Measurements from ENCODE around the gene INPP4A.
A peak's percentile ranks its signal among the peaks of the same experiment; 100 is the strongest.

Gene INPP4A

DNA sequence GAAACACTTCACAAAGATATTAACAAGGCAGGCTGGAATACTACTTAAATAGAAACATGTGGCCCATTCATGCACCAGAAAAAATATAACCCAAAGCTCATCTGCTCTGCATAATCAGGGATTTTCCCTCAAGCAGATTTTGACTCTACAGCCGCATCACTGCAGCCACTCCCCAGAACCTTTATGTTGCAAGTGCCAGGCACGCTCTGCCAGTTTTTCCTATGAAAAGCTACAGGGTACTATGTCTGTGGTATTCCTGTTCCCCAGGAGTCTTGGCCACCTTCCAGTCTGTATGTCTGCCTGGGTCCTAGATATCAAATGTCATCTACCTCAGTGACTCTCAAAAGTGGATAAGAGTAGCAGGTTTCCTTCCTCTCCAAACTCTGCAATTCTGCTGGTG is 159.9 kb downstream of the INPP4A start:
- no peak for DNase-seq

DNA sequence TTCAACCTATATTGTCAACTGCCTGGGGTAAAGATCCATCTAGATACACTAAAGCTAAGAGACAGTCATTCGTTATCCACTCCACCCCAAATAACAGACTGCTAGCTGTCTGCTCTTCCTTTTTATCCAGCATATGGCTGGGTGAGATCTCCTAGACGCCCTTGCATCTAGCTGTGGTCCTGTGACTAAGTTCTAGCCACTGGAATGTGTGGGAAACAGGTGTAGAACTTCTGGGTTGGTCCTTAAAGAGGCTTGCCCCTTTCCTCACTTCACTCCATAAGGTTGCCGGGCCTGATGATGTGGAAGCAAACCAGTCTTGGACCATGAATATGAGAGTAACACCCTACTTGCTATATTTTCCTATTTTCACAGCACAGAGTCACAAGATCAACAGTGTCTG is 160.4 kb downstream of the INPP4A start:
- DNase-seq, result no peak

DNA sequence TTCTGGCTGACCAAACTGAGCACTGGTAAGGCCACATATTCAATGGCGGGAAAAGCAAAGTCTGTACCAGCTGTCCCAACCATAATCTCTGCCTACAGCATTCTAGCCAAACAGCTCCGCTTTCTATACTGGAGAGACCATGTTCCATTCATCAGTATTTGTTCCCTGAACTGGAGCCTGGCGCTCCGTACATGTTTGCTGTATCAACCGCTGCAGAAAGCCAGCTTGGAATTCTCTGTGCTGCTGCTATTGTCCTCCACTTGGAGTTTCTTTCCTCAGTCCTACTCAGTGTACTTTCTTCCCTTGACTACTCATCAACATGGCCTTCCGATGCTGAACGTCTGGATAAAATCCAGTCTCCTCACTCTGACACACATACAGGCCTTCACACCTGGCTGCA is 161.8 kb downstream of the INPP4A start:
- DNase-seq, result no peak

DNA sequence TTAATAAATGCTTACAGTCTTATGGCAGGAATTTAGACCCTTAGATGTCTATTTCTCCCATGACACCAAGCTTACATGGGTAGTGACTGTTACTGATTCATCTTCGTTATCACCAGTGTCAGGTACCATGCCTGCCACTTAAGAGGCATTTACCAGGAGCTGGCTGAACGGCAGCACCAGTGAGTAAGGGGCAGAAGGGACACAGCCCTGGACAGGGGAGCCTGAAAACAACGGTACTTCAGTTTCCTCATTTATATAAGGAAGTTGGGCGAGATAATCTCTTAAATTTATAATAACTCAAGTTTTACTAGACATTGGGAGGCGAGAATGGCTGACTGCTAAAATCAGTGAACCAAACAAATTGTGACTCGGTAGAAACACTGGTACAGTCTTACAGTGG is 162.4 kb downstream of the INPP4A start:
- DNase-seq, result no peak

DNA sequence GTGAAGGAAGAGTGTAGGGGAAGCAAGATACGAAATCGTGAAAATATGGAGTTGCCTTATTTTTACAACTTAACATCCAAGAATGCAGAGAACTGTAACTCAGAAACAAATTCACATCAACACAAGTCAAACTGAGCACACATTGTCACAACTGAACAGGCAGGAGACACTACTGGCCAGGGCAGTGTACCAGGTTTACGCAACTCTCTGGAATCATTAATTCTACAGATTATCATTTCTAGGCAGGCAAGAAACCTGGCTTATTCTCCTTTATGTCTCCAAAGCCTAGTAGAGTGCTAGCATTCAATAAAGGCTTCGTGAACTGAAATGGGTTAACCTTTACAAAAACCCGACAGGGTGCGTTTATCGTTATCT is 163.1 kb downstream of the INPP4A start:
- DNase-seq, result no peak

DNA sequence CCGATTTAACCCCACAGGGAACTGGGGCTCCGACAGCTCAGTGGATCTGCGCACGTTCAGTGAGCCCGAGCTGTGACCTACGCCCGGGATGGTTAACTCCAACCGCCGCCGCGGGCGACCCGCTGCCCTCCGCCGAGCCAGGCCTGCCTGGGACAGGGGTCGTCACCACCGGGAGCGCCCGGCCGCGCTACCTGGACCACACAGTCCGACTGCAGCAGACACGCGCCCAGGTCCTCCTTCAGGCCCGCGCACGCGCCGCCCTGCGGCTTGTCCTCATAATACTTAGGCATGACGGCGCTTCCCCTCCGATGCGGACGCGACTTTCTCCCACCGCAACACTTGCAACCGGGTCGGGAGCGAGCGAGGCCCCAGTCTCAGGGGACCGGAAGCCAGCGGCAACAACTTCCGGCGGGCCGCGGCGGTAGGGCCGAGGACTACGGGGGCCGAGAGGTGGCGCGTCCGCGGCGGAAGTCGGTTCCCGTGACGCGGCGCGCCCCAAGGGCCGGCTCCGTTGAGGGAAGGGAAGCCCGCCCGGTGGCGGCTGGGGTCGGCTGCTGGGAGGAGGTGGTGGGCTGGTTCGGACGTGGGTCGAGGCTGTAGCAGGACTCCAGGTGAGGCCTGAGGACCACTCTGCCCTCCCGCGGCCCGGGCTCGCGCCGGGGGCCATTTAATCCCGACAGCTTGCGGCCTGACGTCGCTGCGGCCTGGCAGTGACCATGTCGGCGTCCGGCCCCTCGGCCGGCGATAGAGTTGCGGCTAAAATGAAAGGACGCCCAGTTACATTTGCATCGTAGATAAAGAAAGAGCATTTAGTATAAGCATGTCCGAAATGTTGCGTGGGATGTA is 163.7 kb downstream of the INPP4A start, which contains the start of the genes COA5 and UNC50:
COA5 (minus strand) TSS at position 397 of the 846 bp plus-strand sequence; CDS start at position 290, 107 bp downstream.
UNC50 (plus strand) TSS at position 474 of the 846 bp plus-strand sequence. CDS start 1,171 bp downstream, outside the sequence.
- peak; percentile 76 for DNase-seq

DNA sequence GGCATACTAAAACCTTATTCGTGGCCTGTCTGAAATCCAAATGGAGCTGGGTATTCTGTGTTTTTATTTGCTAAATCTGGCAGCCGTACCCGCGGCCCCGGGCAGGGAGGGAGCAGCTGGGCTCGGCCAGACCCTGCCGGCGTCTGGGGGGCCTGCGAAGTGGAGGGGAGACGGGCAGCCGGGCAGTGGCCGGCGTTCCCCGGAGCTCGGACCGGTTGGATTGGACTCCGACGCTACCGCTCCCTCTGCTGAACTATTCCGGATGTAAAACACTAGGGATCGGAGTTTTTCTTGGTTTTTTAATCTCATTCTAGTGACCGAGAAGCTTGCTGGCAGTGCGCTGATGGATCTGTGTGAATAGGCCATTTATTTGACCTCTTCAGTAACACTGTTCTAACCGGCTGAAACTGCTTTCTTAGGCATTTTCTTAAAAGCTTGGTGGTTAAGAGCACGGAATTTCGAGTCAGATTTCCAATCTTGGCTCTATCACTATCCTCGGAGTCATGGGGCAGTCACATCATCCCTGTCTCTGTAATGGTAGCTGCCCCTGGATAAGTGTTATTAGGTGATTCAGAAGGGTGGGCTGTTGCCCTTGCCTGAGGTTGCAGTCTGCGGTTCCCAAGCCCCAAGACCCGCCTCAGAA is 164.4 kb downstream of the INPP4A start:
- DNase-seq, result no peak

DNA sequence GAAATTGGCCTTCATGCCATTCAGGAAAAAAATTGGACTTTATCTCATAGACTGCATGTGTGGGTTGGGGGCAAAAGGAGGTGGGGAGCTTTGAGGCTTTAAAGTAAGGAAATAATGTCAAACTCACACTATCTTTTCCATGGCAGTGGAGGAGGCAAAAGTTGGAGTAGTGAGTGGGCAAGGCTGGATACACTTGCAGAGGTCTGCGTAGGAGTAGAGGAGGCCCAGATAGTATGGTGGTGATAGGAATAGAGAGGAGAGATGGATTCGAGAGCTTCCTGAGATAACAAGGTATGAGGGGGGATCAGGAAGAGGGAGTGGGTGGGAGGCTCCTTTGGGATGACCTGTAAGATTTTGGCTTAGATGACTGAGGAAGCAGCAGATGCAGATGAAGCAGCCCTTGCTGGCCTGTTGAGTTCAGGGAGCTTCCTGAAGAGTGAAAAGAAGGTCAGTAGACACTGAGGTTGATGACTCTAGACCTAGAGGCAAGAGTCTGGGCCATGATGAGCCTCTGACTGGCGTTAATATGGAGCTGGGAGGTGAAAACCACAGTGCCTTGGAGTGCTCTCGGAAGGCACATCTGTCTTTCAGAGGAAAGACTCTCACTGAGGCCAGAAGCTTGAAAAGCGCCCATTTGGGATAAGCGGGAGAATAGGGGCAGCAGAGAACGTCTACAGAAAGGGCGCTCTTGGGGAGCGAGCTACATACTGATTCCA is 169.5 kb downstream of the INPP4A start:
- no peak for DNase-seq

DNA sequence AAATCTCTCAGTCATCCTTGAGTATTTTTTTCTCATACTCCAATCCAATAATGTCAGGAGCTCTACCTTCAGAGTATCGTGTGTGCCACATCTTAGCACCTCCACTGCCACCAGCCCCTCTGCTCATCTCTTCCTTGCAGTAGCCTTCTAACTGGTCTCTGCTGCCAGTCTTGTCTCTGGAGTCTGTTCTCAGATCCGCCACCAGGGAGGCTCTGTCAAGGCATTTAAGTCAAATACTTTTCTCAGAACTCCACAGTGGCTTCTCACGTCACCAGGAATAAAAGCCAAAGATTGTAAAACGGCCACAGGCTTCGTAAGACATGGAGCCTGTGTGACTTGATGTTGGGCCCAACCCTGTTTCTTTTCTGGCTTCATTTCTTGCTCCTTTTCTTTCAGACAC is 170.8 kb downstream of the INPP4A start:
- no peak for DNase-seq

DNA sequence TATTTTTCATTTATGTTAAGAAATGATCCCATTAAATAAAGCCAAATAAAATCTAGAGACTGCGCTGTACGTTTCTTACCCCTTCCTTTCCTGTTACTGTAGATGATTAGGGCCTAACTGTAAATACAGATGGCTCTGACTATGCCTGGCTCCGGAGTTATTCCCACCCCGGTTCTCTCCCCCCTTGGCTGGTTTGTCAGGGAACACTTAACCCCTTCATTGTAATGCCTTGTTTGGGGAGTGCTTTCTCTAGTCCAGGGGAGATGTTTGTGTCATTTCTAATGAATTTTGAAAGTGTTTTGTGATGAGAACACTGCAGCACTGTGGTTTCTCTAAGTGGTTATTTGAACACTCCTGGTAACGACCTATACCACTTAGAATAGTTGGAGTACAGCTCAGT is 172.5 kb downstream of the INPP4A start:
- no peak for DNase-seq

DNA sequence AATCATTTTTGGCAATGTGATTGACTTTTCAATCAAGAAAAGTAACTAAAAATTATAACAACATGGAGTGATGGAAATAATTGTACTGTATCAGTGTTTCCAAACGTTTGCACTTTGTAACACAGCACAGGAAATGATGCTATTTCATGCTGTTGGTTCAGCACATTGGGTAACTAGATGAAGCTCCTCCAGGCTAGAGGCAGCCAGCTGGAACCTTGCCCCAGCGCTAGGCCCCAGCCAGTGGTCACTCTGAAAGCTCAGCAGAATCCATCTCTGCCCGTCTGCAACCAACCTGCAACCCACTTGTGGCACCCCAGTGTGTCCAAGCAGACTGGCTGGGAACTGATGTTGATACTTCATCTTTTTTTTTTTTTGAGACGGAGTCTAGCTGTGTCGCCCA is 179.0 kb downstream of the INPP4A start:
- no peak for DNase-seq

DNA sequence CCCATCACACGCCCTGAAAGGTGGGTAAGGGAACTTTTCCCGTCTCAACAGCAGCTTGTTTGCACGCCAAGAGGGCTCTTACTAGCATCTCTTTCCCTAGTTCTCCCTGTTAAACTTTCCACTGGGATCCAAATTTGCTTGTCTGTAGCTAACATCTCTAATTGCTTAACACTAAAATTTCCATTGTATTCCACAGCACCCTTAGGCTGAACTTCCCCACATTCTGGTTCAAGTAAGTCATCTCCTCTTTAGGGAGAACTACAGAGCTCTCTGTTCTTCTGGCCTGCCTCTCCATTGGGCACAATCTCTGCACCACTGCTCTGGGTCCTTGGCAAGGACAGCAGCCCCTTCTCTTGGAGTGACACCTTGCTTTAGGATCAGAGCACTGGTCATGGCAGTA is 187.7 kb downstream of the INPP4A start:
- no peak for DNase-seq

DNA sequence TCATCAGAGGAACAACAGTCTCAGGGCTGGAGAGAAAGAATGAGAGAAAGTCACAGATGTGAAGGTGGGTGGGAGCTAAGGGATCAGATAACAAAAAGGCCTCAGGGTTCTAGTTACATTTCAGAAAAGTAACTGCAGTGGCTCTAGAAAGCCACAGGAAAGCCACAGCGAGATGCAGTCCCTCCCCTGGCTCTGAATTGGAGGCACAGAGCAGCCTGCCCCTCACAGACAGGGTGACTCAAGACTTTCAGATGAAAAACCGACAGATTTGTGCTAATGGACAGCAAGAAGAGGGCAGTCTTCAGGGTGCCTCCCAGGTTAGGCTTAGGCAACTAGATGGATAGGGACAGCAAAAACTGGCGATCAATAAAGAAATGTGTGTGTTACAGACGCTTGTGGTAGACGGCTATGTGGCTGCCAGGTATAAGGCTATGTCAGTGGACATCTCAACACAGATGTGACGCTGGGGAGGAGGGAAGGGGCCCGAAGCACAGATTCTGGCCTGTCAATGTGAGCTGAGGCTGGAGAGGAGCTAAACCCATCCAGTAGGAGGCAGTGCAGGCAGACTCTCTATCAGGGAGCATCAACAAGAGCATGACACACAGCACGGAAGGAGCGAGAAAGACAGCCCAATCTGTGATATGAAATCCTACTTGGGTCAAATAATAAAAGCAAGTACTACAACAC is 189.9 kb downstream of the INPP4A start:
- no peak for DNase-seq

DNA sequence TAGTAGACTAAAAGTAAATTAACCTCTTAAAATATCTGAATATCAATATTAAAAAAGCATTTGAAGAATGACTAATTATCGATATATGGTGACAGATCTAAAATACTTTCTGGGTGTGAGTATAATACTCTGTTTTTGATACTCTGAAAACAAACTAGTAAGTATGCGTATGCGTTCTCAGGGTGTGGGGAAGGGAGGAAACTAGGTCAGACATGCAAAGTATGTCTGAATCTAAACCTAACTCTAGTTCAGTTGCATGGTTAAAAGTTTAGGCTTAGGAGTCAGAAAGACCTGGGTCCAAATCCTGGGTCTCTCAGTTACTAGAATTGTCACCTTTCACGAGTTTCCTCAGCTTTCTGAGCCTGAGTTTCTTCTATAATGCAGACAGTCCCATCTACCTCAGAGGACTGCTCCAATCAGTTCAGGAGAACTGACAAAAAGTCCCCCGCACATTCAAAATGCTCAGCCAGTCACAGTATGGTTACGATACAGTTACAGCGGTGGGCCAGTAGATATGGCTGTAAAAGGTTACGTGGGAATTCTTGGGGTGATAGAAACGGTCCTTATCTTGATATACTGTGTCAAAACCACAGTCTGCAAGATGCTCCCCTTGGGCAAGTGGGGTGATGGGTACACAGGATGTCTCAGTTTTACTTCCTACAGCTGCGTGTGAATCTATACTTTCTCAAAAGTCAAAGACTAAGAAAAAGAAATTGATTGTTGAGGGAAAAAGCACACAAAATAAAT is 192.9 kb downstream of the INPP4A start:
- no peak for DNase-seq

DNA sequence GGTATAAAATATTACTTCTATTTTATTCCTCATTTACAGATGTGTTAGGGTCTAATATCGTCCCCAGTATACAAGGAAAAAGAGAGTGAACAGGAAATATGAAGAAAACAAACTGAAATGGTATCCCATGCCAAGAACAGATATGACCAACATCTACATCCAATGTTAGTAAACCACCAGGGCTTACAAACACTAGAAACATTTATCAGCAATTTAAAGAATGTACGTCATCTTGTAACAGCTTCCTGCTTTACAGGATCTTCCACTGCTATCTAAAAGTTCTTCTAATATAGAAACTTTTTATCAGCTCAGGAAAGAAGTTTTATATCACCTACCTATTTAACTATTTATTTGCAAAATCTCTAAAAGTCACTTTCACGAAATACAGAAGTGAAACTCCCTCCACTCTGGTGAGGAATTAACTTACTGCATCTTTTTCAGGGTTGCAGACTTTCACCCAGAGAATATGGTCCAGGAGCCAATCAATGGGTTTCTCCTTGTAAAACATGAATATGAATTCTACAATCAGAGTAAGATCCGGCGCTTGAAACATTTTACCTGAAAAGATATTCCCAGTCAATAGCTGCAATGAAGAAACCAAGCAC is 198.9 kb downstream of the INPP4A start:
- DNase-seq, result no peak
